Spleen (tissue), 7 donors: ENCODE results near the gene BTBD1.

Experiments used
- POLR2A ChIP-seq, 3 donors: fragments of 450-650 bp; IDR thresholded peaks; one replicate each; pipeline ENCODE4 v1.5.1; 2017; ENCODE audit warnings: antibody characterized with exemption in 3 of 3, mild to moderate bottlenecking in 1 of 3
- POLR2AphosphoS5 ChIP-seq, 3 donors: sonication (generic); formaldehyde crosslinking; IDR thresholded peaks; one replicate each; pipeline ENCODE4 v1.5.1; 2017; ENCODE audit warnings: antibody characterized with exemption in 3 of 3
- TF ChIP-seq, protein P1 (sequence below), 11 experiments: fragments of 200-600 bp in 7 of 11; fragments of 450-650 bp in 4 of 11; sonication (generic) in 4 of 11; IDR thresholded peaks in 8 of 11; conservative IDR thresholded peaks in 3 of 11; 1 replicate in 7 of 11; 2 replicates in 4 of 11; pipeline versions ENCODE4 v1.4.0 to v1.8.0; 2016 to 2021; ENCODE audit warnings: antibody characterized with exemption in 11 of 11, inconsistent platforms in 4 of 11, mild to moderate bottlenecking in 1 of 11
- donor health status: DM: no; HTN: no; CAD: no; lungs with moderate emphysema.
- donor health status: DM: no; HTN: no; CAD: no.
- donor health status: DM: no; HTN: no; CAD: no.

- TF ChIP-seq, protein P1, sequence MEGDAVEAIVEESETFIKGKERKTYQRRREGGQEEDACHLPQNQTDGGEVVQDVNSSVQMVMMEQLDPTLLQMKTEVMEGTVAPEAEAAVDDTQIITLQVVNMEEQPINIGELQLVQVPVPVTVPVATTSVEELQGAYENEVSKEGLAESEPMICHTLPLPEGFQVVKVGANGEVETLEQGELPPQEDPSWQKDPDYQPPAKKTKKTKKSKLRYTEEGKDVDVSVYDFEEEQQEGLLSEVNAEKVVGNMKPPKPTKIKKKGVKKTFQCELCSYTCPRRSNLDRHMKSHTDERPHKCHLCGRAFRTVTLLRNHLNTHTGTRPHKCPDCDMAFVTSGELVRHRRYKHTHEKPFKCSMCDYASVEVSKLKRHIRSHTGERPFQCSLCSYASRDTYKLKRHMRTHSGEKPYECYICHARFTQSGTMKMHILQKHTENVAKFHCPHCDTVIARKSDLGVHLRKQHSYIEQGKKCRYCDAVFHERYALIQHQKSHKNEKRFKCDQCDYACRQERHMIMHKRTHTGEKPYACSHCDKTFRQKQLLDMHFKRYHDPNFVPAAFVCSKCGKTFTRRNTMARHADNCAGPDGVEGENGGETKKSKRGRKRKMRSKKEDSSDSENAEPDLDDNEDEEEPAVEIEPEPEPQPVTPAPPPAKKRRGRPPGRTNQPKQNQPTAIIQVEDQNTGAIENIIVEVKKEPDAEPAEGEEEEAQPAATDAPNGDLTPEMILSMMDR (IDR thresholded peaks at IDR 0.05 in 8 of 11, conservative IDR thresholded peaks at IDR 0.05 in 3 of 11) = no peak
- TF ChIP-seq POLR2A (IDR thresholded peaks at IDR 0.05) = no peak
- TF ChIP-seq POLR2AphosphoS5 (IDR thresholded peaks at IDR 0.05) = no peak
Measured at GRCh38 chr15:83015361-83015760, 51.7 kb downstream of the BTBD1 start.
